OCI-LY7 (cell line): Measurements from ENCODE around the gene ZNF684. TPM values are rescaled to one million over a fixed set of nuclear protein-coding genes. Genes with fewer than 3 reads are reported as not detected.

Experiments used
- BruUV-seq: library from RNA; stranded (reverse); fragments of 400-500 nt; replicated peaks from 2 replicates; lab custom pipeline; 2021; lab: Mats Ljungman, UMichigan
- CTCF ChIA-PET: fragments of 300-600 bp; sonication (Branson Sonifier 250); formaldehyde crosslinking; loops from one replicate; lab custom pipeline; 2022; ENCODE audit warnings: antibody characterized with exemption; ENCODE audit not compliant: unreplicated experiment; lab: Charles Lee
- POLR2A ChIA-PET: fragments of 300-600 bp; sonication (Branson Sonifier 250); formaldehyde crosslinking; loops from one replicate; lab custom pipeline; 2022; ENCODE audit warnings: antibody characterized with exemption; lab: Charles Lee
- DNase-seq: peaks from one replicate; pipeline ENCODE4 v3.0.0-alpha.2; 2015; ENCODE audit warnings: low spot score
- H2AFZ ChIP-seq: fragments of 200-600 bp; sonication (generic), shearing (Covaris generic); 2 replicates; pipeline ENCODE4 v1.6.1; 2014; ENCODE audit warnings: mild to moderate bottlenecking, antibody characterized with exemption, low read length, moderate library complexity
- H3K27ac ChIP-seq: fragments of 200-600 bp; sonication (generic); 2 replicates; pipeline ENCODE4 v1.5.1; 2014; ENCODE audit warnings: mixed run types, low read depth, mild to moderate bottlenecking, moderate library complexity, low read length, inconsistent platforms; ENCODE audit not compliant: poor library complexity, severe bottlenecking
- H3K36me3 ChIP-seq: fragments of 200-600 bp; sonication (generic); 2 replicates; pipeline ENCODE4 v1.6.1; 2014; ENCODE audit warnings: mild to moderate bottlenecking, antibody characterized with exemption, low read length, moderate library complexity, mixed read lengths; ENCODE audit not compliant: insufficient read depth
- H3K4me1 ChIP-seq: fragments of 200-600 bp; sonication (generic); 2 replicates; pipeline ENCODE4 v1.5.1; 2014; ENCODE audit warnings: mild to moderate bottlenecking, low read length; ENCODE audit not compliant: insufficient read depth, poor library complexity, severe bottlenecking
- H3K4me2 ChIP-seq: fragments of 200-600 bp; sonication (generic); 2 replicates; pipeline ENCODE4 v1.6.1; 2014; ENCODE audit warnings: mild to moderate bottlenecking, low read length
- H3K4me3 ChIP-seq: fragments of 200-600 bp; sonication (generic); 2 replicates; pipeline ENCODE4 v1.5.1; 2014; ENCODE audit warnings: mild to moderate bottlenecking, low read depth, low read length; ENCODE audit not compliant: poor library complexity, severe bottlenecking
- H3K79me2 ChIP-seq: fragments of 200-600 bp; sonication (generic); 2 replicates; pipeline ENCODE4 v1.6.1; 2016; ENCODE audit warnings: low read depth, mild to moderate bottlenecking, low read length, moderate library complexity, mixed read lengths; ENCODE audit not compliant: insufficient read depth
- H3K9me2 ChIP-seq: fragments of 200-600 bp; sonication (generic); 2 replicates; pipeline ENCODE4 v1.6.1; 2016; ENCODE audit warnings: mild to moderate bottlenecking, low read length, mixed read lengths; ENCODE audit not compliant: insufficient read depth
- H3K9me3 ChIP-seq: fragments of 200-600 bp; sonication (generic); 2 replicates; pipeline ENCODE4 v1.6.1; 2014; ENCODE audit warnings: mild to moderate bottlenecking, mixed run types, low read length, mixed read lengths
- H4K20me1 ChIP-seq: fragments of 200-600 bp; sonication (generic); 2 replicates; pipeline ENCODE4 v1.6.1; 2014; ENCODE audit warnings: mild to moderate bottlenecking, antibody characterized with exemption, low read length, moderate library complexity, mixed read lengths; ENCODE audit not compliant: insufficient read depth
- EZH2phosphoT487 ChIP-seq: fragments of 200-600 bp; sonication (generic); IDR thresholded peaks from 2 replicates; pipeline ENCODE4 v1.6.1; 2018; ENCODE audit warnings: low read depth, borderline replicate concordance, mild to moderate bottlenecking, mixed run types, antibody characterized with exemption, low read length, moderate library complexity, mixed read lengths
- intact Hi-C: fragments of 100-400 bp; cut with micrococcal nuclease; formaldehyde crosslinking; loops from one replicate; pipeline ENCODE4 v1.10.0; 2022; ENCODE audit not compliant: unreplicated experiment
- total RNA-seq, 2 experiments: library from RNA; depleted of rRNA in 1 of 2; stranded (reverse); fragments of >200 nt in 1 of 2; shearing (Covaris generic) in 1 of 2; gene quantifications; 2 replicates each; pipeline ENCODE4 v1.2.3, GENCODE V29; 2014 to 2022
- TF ChIP-seq, protein P1 (sequence below): fragments of 200-600 bp; sonication (generic); conservative IDR thresholded peaks from 2 replicates; pipeline ENCODE4 v1.5.1; 2014; ENCODE audit warnings: mild to moderate bottlenecking, antibody characterized with exemption, low read length, moderate library complexity, mixed read lengths

The ZNF684 gene
- total RNA-seq, 2 experiments from 2014 or later, result 5.4 to 8.8 TPM

DNA sequence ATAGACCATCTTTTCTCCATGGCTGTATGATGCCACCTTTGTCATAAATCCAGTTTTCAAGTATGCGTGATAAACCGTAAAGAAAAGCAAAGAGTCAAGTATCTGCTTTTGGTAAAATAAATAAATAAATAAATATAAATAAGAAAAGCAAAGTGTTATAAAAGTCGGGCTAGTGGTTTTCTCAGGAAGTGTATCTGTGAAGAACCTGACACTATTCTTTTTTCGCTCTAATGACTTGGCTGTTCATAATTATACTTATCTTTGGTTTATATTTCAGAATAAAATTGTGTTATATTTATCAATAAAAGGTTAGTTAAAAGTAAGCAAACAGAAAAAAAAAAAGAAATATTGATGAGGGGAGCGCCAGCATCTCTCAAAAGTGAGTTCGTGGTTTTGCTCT lies 23.5 kb upstream of the ZNF684 start:
- CTCF ChIA-PET, result no interaction called here
- intact Hi-C loops, result no loop called here
- H3K36me3 ChIP-seq, result no peaks in the 10 kb centered on the region; the same call in 1 of the 2 replicates
- no peaks in the 10 kb centered on the region for H3K9me2 ChIP-seq
- peak overlapping the region; percentile 82 for H3K4me2 ChIP-seq
- 0 out of 2 replicates have a peak, but pooled peaks cover 3% of the 10 kb centered on the region for H3K79me2 ChIP-seq
- peak overlapping the region; percentile 71 for H3K4me3 ChIP-seq
- TSS peak; percentile 90 for BruUV-seq
- no peaks in the 10 kb centered on the region for H4K20me1 ChIP-seq
- no peak for DNase-seq
- peaks cover 18% of the 10 kb centered on the region for H3K4me1 ChIP-seq
- peak overlapping the region; percentile 29 for H3K27ac ChIP-seq
- POLR2A ChIA-PET, result interaction anchor here (1.0 to 1.8 kb wide), 4 partner anchors 9 to 82 kb away, joined by 3 to 9 read pairs (median 4); partner anchors contain the start of genes ZFP69B and ZNF684
- H2AFZ ChIP-seq, result peak overlapping the region; percentile 90
- H3K9me3 ChIP-seq, result peaks cover 21% of the 10 kb centered on the region; the same call in 1 of the 2 replicates
- no peak for TF ChIP-seq EZH2phosphoT487
- TF ChIP-seq, protein P1, sequence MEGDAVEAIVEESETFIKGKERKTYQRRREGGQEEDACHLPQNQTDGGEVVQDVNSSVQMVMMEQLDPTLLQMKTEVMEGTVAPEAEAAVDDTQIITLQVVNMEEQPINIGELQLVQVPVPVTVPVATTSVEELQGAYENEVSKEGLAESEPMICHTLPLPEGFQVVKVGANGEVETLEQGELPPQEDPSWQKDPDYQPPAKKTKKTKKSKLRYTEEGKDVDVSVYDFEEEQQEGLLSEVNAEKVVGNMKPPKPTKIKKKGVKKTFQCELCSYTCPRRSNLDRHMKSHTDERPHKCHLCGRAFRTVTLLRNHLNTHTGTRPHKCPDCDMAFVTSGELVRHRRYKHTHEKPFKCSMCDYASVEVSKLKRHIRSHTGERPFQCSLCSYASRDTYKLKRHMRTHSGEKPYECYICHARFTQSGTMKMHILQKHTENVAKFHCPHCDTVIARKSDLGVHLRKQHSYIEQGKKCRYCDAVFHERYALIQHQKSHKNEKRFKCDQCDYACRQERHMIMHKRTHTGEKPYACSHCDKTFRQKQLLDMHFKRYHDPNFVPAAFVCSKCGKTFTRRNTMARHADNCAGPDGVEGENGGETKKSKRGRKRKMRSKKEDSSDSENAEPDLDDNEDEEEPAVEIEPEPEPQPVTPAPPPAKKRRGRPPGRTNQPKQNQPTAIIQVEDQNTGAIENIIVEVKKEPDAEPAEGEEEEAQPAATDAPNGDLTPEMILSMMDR, result no peak

DNA sequence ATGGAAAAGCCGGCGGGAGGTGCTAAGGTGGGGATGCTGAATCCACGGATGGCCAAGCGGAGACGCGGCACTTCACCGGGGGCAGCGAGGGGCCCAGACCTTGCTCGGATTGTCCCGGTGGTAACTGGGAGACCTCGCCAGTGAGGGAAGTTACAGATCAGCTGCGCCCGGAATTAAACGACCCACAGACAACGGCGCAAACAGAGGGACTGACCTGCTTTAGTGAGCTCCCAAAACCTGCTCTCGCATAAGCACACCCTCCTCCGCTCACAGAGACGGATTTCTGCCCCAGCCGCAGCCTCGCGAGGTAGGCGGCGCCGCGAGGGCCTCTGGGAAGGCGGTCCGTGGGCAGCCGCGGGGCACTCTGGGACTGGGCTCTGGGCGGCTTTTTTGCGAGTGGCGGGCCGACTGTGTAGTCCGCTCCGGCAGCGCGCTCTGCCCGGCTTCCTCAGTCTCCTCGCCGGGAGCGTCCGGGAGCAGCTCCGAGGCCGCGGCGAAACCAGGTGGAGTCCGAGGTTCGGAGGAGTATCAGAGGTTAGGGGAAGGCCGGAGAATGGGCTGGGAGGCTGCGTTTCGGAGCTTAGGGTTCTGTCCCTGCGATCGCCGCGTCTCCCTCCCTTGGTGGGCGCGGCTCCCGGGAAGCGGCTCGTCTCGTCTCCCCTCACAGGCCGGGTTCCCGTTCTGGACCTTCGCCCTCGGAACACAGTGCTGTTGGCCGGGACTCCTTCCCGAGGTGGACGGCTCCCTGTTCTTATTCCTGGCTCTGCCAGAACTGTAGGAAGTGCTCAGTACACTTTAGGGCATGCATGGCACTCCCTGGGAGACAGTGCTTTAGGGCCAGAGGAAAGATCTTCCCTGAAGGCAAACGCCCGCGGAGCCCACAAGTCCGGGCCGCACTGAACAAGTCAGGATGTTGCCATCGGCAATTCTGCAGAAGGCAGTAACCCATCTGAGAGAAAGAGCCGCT lies 22.8 kb upstream of the ZNF684 start, which contains the start of gene EXO5:
Gene EXO5, plus strand, starts transcription at position 393 of the 967 bp plus-strand sequence. CDS start 5,778 bp downstream, outside the sequence.
- CTCF ChIA-PET, result interaction anchor here (0.5 to 0.7 kb wide), 2 partner anchors 23 to 933 kb away, joined by 4 read pairs; partner anchors contain the start of gene ZNF684
- Histone ChIP-seq H3K27ac (peak within 1 kb of the TSS; percentile 29), H3K36me3 (no peaks in the 10 kb centered on the region; the same call in 1 of the 2 replicates), H4K20me1 (no peaks in the 10 kb centered on the region), H3K9me2 (no peaks in the 10 kb centered on the region), H3K9me3 (peaks cover 19% of the 10 kb centered on the region; the same call in 1 of the 2 replicates), H2AFZ (peak within 1 kb of the TSS; percentile 90), H3K79me2 (0 out of 2 replicates have a peak, but pooled peaks cover 3% of the 10 kb centered on the region), H3K4me2 (peak within 1 kb of the TSS; percentile 82), H3K4me3 (peak within 1 kb of the TSS; percentile 71), H3K4me1 (peaks cover 18% of the 10 kb centered on the region)
- no TSS peak for BruUV-seq
- DNase-seq, result peak; percentile 82
- POLR2A ChIA-PET, result interaction anchor here (1.0 to 1.8 kb wide), 4 partner anchors 8 to 82 kb away, joined by 3 to 9 read pairs (median 4); partner anchors contain the start of genes ZFP69B and ZNF684
- no peak for TF ChIP-seq EZH2phosphoT487
- TF ChIP-seq, protein P1, result no peak
- intact Hi-C loops, result no loop called here
